ENCODE results near the gene ADAM8. TPM values are rescaled to one million over a fixed set of nuclear protein-coding genes. Genes with fewer than 3 reads are reported as not detected.
"Not testable (repeated sequence)": the region's sequence is repeated elsewhere in the genome, so short reads cannot be mapped to it uniquely, and the experiment has no call there.

The ADAM8 gene
- total RNA-seq, 4 donors from 2014 or later = 3.3 to 5.7 (median 4.3) TPM

DNA sequence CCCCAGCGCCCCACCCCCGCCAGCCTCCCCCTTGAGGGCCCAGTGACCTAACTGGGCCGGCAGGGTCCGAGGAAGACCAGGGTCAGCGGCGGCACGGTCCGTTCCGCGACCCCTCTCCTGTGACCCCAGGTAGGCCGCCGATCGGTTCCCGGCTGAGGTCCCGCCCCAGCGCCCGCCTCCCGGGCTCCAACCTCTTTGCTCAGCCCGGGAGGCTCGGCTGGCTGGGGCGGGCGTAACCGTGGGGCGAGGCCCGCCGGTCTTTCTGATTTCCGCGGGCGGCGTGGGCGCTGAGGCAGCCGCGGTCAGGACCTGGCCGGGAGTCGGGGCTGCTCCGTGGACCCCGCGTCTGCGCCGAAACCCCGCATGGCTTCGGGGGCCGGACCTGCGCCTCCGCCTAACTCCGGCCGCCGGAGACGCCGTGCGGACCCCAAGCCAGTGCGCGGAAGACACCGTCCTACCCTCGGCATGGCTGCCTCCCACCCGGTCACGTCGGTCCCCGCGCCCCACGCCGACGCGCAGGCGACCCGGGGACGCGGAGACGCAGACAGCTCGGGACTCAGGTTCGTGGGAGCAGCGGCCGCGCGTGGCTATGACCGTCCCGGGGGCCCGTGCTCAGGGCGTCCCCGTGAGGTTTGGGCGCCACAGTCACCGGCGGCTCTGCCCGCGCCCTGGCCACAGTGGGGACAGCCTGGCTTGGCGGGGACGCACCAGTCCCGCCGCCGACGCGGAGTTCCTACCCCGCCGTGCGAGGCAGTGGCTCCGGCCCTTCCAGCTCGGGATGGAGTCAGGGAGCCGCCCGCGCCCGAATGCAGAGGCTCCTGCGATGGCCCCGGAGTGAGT, 40.0 kb downstream of the ADAM8 start:
- intact Hi-C loops (cut with DNase I) = no loop called here
- TF ChIP-seq, protein P1, sequence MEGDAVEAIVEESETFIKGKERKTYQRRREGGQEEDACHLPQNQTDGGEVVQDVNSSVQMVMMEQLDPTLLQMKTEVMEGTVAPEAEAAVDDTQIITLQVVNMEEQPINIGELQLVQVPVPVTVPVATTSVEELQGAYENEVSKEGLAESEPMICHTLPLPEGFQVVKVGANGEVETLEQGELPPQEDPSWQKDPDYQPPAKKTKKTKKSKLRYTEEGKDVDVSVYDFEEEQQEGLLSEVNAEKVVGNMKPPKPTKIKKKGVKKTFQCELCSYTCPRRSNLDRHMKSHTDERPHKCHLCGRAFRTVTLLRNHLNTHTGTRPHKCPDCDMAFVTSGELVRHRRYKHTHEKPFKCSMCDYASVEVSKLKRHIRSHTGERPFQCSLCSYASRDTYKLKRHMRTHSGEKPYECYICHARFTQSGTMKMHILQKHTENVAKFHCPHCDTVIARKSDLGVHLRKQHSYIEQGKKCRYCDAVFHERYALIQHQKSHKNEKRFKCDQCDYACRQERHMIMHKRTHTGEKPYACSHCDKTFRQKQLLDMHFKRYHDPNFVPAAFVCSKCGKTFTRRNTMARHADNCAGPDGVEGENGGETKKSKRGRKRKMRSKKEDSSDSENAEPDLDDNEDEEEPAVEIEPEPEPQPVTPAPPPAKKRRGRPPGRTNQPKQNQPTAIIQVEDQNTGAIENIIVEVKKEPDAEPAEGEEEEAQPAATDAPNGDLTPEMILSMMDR (IDR thresholded peaks at IDR 0.05) = no peak
- no peak for TF ChIP-seq POLR2A (IDR thresholded peaks at IDR 0.05)
- WGBS, 2 donors = 8% methylated on average over 9 of the region's 103 CpGs; no CpG with 5 or more reads in 1 of the 2 donors
- no peak for DNase-seq
- H3K27me3 ChIP-seq = peaks cover 22 to 100% (median 32%) of the 10 kb centered on the region in 4 donors
- peaks cover 9 to 44% (median 16%) of the 10 kb centered on the region in 3 donors for H3K4me1 ChIP-seq
- H3K36me3 ChIP-seq = no peaks in the 10 kb centered on the region
- peak overlapping the region in 2 of 4 donors; percentile 34 to 54 for H3K4me3 ChIP-seq
- no peaks in the 10 kb centered on the region for H3K9me3 ChIP-seq
- peak overlapping the region in 1 of 4 donors; percentile 36 for H3K27ac ChIP-seq

DNA sequence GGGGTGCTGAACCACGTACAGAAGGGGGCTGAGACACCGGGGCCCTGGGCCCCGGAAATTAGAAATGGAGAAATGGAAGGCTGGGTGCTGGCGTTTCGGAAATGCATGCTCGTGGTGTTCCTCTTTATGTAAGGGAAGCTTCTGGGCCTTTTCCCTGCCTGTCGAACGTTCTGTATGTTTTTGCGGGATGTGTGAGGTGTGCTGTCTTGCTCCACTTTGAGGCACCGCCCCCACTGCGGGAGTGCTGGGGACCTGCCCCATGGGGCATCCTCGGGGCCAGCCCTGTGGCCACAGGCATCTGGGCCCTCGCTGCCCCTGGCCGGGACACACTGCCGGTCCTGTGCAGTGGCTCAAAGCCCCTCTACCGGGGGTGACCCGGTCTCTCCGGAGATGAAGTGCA, 40.7 kb downstream of the ADAM8 start:
- Histone ChIP-seq H3K36me3 (no peaks in the 10 kb centered on the region), H3K4me1 (peaks cover 9 to 40% (median 21%) of the 10 kb centered on the region in 3 donors), H3K9me3 (no peaks in the 10 kb centered on the region), H3K27ac (peak overlapping the region in 1 of 4 donors; percentile 36), H3K4me3 (peak overlapping the region in 2 of 4 donors; percentile 34 to 54), H3K27me3 (peaks cover 22 to 100% (median 35%) of the 10 kb centered on the region in 4 donors)
- no peak for DNase-seq
- 0% methylated on average over 5 to 6 of the region's 18 CpGs for WGBS, 2 donors
- intact Hi-C loops (cut with DNase I) = no loop called here
- TF ChIP-seq POLR2A (IDR thresholded peaks at IDR 0.05) = no peak
- TF ChIP-seq, protein P1 (IDR thresholded peaks at IDR 0.05) = no peak

DNA sequence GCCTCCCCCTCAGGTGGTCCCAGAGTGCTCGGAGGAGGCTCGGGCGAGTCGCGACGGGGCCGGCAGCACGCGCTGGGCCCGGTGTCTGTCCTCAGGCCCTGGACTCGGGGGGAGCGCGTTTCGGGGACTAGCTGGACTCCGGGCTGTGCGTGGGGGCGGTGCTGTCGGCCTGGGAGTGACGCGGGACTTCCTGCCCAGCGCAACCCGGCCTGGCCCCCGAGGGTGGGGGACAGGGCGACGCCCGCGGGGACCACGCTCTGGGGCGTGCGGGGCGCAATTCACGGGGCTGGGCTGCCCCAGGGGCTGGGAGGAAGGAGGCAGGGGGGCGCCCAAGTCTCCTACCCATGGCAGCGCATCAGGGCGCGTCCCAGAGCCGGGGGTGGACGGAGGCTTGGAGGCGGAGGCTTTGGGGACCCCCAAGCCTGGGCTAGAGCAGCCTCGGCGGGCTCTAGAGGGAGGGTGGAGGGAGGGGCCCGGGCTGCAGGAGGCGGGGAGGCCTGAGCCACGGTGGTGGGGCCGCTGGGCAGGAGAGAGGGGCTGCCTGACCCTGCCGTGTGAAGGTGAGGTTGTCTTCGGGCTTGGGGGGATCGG, 41.3 kb downstream of the ADAM8 start:
- Histone ChIP-seq H3K4me3 (peak overlapping the region in 3 of 4 donors; percentile 2 to 54 (median 34)), H3K36me3 (no peaks in the 10 kb centered on the region), H3K27me3 (peaks cover 22 to 100% (median 35%) of the 10 kb centered on the region in 4 donors), H3K27ac (peak overlapping the region in 2 of 4 donors; percentile 36 to 66), H3K4me1 (peaks cover 9 to 41% (median 26%) of the 10 kb centered on the region in 3 donors), H3K9me3 (no peaks in the 10 kb centered on the region)
- no peak for DNase-seq
- TF ChIP-seq POLR2A (IDR thresholded peaks at IDR 0.05) = no peak
- TF ChIP-seq, protein P1 (IDR thresholded peaks at IDR 0.05) = no peak
- WGBS, 2 donors = 0% methylated on average over 1 to 2 of the region's 48 CpGs
- intact Hi-C loops (cut with DNase I) = no loop called here

DNA sequence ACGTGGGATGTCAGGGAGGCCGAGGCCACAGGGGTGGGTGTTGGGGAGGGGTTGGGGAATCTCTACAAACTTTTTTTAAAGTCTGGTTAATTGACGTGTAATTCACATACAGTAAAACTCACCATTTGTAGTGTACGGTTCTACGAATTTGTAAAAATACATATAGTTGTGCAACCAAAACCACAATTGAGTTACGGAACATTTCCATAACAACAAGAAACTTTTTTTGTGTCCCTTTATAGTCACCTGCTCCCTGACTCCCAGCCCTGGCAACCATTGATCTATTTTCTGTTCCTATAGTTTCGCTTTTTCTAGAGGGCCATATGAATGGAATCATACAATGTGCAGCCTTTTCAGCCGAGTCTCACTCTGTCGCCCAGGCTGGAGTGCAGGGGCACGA, 41.9 kb downstream of the ADAM8 start:
- WGBS, 2 donors = 37 to 52% methylated on average over 6 to 8 of the region's 10 CpGs
- H3K27ac ChIP-seq; H3K4me3 ChIP-seq; DNase-seq; H3K9me3 ChIP-seq; H3K36me3 ChIP-seq; intact Hi-C loops (cut with DNase I): not testable (repeated sequence)
- H3K4me1 ChIP-seq = peaks cover 9 to 45% (median 31%) of the 10 kb centered on the region in 3 donors
- H3K27me3 ChIP-seq = peaks cover 23 to 100% (median 33%) of the 10 kb centered on the region in 4 donors

DNA sequence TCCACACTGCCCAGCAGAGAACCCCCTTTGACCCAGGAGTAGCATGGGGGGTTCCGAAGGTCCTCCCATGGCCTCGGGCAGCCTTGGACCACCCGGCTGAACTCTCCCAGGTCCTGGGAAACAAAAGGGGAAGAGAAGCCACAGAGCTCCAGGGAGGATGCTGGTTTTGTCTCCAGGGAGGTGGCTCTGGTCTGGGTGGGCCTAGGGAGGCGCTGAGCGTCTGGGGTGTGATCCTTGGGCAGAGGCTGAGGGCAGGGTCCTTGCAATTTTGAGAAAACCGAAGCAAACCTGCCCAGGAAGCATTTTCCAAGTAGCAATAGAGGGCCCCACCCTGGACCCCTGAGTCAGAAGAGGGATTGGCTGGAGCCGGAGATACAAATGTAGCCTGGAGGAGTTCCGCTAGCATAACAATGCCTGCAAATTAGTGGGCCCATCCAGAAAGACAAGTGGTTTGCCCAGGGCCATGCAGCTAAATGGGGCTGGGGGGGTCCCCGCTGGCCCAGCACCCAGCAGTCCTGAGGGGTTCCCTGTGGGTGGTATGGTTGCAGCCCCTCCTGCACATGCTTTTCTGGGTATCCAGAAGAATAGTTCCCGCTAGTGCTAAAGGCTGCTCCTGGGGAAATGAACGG, 44.6 kb downstream of the ADAM8 start:
- DNase-seq = no peak
- WGBS, 2 donors = 13 to 47% methylated on average over 3 to 4 of the region's 11 CpGs
- Histone ChIP-seq H3K4me3 (no peak overlapping the region), H3K36me3 (no peaks in the 10 kb centered on the region), H3K9me3 (no peaks in the 10 kb centered on the region), H3K4me1 (peaks cover 9 to 37% (median 28%) of the 10 kb centered on the region in 3 donors), H3K27ac (no peak overlapping the region), H3K27me3 (peaks cover 16 to 100% (median 22%) of the 10 kb centered on the region in 4 donors)
- intact Hi-C loops (cut with DNase I) = no loop called here
- TF ChIP-seq, protein P1 (IDR thresholded peaks at IDR 0.05) = no peak
- no peak for TF ChIP-seq POLR2A (IDR thresholded peaks at IDR 0.05)

All from esophagus squamous epithelium (tissue), 5 donors.